ENCODE measurements around the gene OSR1.

The OSR1 gene

DNA sequence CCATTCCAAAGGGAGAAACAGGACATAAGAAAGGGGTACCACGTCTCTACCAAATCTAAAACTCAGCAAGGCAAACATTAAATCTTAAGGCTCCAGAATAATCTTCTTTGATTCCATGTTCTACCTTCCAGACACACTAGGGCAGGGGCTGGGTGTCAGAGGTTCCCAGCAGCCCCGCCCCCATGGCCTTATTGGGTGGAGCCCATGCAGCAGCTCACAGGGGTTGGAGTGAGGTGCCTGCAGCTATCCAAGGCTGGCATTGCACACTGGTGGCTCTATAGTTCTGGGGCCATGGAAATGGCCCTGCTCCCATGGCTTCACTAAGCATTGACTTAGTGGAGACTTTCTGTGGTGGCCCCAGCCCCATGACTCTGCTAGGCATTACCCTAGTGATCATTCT, 14.9 kb upstream of the OSR1 start:
- no peak for TF ChIP-seq CTCF (IDR thresholded peaks at IDR 0.05; ENCODE audit: extremely low read depth, insufficient read depth, missing control alignments)
- in situ Hi-C loops (cut with MboI; ENCODE audit: low pct_unique_long_range_greater_than_20kb, low sequenced_read_pairs, unreplicated experiment) = loop anchor here (25.0 kb wide), 2 partner anchors 611 to 861 kb away; no protein-coding TSS in a partner anchor
- no peak for DNase-seq (ENCODE audit: low spot score)

DNA sequence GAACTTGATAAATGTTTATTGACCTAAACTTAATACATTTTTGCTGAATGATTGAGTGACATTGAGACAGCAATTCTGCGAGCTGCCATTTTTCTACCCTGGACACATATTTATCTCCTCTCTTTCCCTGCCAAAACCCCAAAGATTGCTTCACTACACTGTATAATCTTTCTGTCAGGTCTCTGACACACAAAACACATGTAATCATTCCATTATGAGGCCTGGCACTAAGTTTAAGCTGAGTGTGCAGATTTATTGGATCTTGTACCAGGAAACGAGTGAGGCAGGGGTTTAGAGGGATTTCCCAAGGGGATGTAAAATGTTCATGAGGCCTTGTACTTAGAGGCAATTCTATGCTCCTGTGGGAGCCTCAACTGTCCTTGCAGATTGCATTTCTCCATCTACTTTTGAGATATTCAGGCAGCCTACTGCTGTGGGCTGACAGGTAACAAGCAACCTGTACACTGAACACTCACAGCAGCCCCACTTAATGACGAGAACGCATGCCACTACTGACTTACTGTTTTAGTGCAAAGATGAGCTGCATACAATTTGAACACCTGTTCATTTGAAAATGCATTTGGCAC, 13.7 kb upstream of the OSR1 start:
- in situ Hi-C loops (cut with MboI; ENCODE audit: low pct_unique_long_range_greater_than_20kb, low sequenced_read_pairs, unreplicated experiment) = loop anchor here (25.0 kb wide), 2 partner anchors 610 to 860 kb away; no protein-coding TSS in a partner anchor
- no peak for DNase-seq (ENCODE audit: low spot score)

DNA sequence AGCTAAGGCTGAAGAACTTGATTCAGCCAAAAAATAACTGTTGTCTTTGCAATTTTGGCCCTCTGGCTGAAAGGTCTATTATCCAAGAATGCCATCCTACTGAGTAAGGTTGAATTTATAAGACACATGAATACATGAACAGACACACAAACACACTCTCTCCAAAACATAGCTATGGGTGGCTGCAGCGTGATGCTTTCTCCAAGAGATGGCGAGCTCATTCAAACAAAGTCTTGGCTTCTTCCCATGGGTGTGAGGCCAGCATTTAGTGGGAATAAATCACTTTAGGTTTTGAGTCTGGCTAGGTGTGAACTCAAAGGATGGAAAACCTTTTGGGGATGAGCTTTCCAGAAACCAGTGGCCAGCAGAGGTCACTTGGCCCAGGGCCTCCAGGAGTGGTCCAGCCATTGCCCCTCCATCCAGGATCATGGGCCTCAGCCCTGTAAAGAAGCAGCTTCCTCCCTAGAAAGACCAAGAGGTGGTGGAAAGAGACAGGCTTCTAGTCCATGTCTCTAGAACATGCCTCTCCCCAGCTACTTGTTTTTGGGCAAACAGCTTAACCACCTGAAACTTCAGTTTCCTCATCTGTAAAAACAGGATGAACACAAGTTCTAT, 11.0 kb upstream of the OSR1 start:
- no peak for DNase-seq (ENCODE audit: low spot score)
- TF ChIP-seq CTCF (IDR thresholded peaks at IDR 0.05; ENCODE audit: extremely low read depth, insufficient read depth, missing control alignments) = no peak
- in situ Hi-C loops (cut with MboI; ENCODE audit: low pct_unique_long_range_greater_than_20kb, low sequenced_read_pairs, unreplicated experiment) = loop anchor here (25.0 kb wide), 2 partner anchors 607 to 857 kb away; no protein-coding TSS in a partner anchor

More for the DNA sequence above, 13.7 kb upstream of the OSR1 start:
- TF ChIP-seq CTCF (IDR thresholded peaks at IDR 0.05; ENCODE audit: extremely low read depth, insufficient read depth, missing control alignments) = no peak

DNA sequence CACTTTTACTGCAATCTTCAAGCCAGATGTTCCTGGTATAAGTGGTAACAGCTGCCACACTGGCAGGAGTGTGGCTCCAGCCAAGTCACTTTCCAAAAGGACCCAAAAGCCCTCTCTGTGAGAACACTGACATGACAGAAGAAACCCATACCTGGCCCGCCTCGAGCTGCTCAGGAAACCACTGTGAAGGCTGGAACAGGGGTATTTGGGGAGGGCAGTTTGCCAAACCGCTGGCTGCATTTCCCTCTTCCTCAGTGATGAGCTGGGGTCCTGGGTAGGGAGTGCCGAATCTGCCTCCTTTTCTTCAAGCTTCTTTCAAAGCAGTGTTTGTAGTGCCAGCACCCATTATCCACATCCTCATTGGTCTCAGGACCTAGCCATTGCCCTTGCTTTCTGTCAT, 10.3 kb upstream of the OSR1 start:
- TF ChIP-seq CTCF (IDR thresholded peaks at IDR 0.05; ENCODE audit: extremely low read depth, insufficient read depth, missing control alignments) = no peak
- in situ Hi-C loops (cut with MboI; ENCODE audit: low pct_unique_long_range_greater_than_20kb, low sequenced_read_pairs, unreplicated experiment) = loop anchor here (25.0 kb wide), 2 partner anchors 606 to 856 kb away; no protein-coding TSS in a partner anchor
- DNase-seq (ENCODE audit: low spot score) = no peak

GRCh38 chr2:19367326-19367725, 8.9 kb upstream of the OSR1 start:
- in situ Hi-C loops (cut with MboI; ENCODE audit: low pct_unique_long_range_greater_than_20kb, low sequenced_read_pairs, unreplicated experiment) = loop anchor here (25.0 kb wide), 2 partner anchors 605 to 855 kb away; no protein-coding TSS in a partner anchor
- no peak for DNase-seq (ENCODE audit: low spot score)
- TF ChIP-seq CTCF (IDR thresholded peaks at IDR 0.05; ENCODE audit: extremely low read depth, insufficient read depth, missing control alignments) = no peak

DNA sequence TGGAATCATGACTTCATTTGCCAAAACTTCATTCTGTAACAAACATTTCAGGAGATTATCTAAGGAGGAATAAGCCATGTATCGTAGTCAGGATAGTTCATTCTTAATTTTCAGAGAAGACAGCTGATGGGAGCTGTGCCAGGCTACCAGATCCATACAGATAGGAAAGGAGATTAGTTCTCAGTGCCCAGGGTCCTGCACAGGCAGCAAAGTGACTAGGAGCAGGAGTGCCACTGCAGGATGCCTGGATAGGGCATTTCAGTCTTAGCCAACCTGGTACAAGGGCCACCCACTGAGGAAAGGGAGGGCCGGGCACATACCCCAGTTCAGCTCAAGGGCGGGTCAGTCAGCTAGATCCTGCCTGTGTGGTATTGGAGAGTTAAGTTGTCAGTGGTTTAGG, 6.7 kb upstream of the OSR1 start:
- in situ Hi-C loops (cut with MboI; ENCODE audit: low pct_unique_long_range_greater_than_20kb, low sequenced_read_pairs, unreplicated experiment) = loop anchor here (25.0 kb wide), 2 partner anchors 603 to 853 kb away; no protein-coding TSS in a partner anchor
- DNase-seq (ENCODE audit: low spot score) = no peak
- no peak for TF ChIP-seq CTCF (IDR thresholded peaks at IDR 0.05; ENCODE audit: extremely low read depth, insufficient read depth, missing control alignments)

Measured in GM13977 (cell line).